Esophagus squamous epithelium (tissue), 5 donors: ENCODE measurements around the gene ROR2. TPM values are rescaled to one million over a fixed set of nuclear protein-coding genes. Genes with fewer than 3 reads are reported as not detected.
A peak's percentile ranks its signal among the peaks of the same experiment; 100 is the strongest.

Source experiments
- DNase-seq: peaks from one replicate; lab custom pipeline; 2025; lab: John Stamatoyannopoulos, UW
- H3K27ac ChIP-seq, 4 donors: fragments of 200-600 bp; sonication (generic); one replicate each; pipeline ENCODE4 v1.5.1; 2016 to 2019; ENCODE audit warnings: mild to moderate bottlenecking in 1 of 4
- H3K27me3 ChIP-seq, 4 donors: fragments of 200-600 bp; sonication (generic); 1 replicate in 3 of 4; 2 replicates in 1 of 4; pipeline versions ENCODE4 v1.5.1 to v1.6.0; 2017 to 2021; ENCODE audit warnings: antibody characterized with exemption in 1 of 4
- H3K36me3 ChIP-seq, 3 donors: fragments of 200-600 bp; sonication (generic); one replicate each; pipeline ENCODE4 v1.5.1; 2016 to 2019
- H3K4me1 ChIP-seq, 3 donors: fragments of 200-600 bp; sonication (generic); one replicate each; pipeline ENCODE4 v1.5.1; 2017 to 2019
- H3K4me3 ChIP-seq, 4 donors: fragments of 200-600 bp; sonication (generic); 1 replicate in 3 of 4; 2 replicates in 1 of 4; pipeline ENCODE4 v1.5.1; 2016 to 2019; ENCODE audit warnings: mild to moderate bottlenecking in 2 of 4, moderate library complexity in 1 of 4
- H3K9me3 ChIP-seq, 3 donors: fragments of 200-600 bp; sonication (generic); one replicate each; pipeline ENCODE4 v1.5.1; 2016 to 2019
- POLR2A ChIP-seq, 4 donors: fragments of 450-650 bp; IDR thresholded peaks; one replicate each; pipeline ENCODE4 v1.6.1; 2017; ENCODE audit warnings: antibody characterized with exemption in 4 of 4, mild to moderate bottlenecking in 4 of 4, moderate library complexity in 3 of 4
- WGBS, 2 donors: methylation state at CpG; one replicate each; pipeline ENCODE4 v1.1.5; 2018; 5-methylcytosine and 5-hydroxymethylcytosine counted together
- intact Hi-C: fragments of 100-400 bp; cut with DNase I; formaldehyde crosslinking; loops from one replicate; pipeline ENCODE4 v1.15.0; 2022
- total RNA-seq, 4 donors: library from RNA; depleted of rRNA; stranded (reverse); fragments of >200 nt; gene quantifications; one replicate each; pipeline ENCODE4 v1.1.0, GENCODE V29; 2016
- TF ChIP-seq, protein P1 (sequence below), 6 experiments: fragments of 450-650 bp in 4 of 6; fragments of 200-600 bp in 2 of 6; sonication (generic) in 2 of 6; IDR thresholded peaks; one replicate each; pipeline ENCODE4 v1.5.1; 2016 to 2019; ENCODE audit warnings: antibody characterized with exemption in 6 of 6, mild to moderate bottlenecking in 4 of 6, moderate library complexity in 4 of 6
- donor health status: DM: yes; HTN: yes; CAD: no.

Gene ROR2
- total RNA-seq, 4 donors from 2014 or later, result 0.68 to 12.6 (median 3.7) TPM

DNA sequence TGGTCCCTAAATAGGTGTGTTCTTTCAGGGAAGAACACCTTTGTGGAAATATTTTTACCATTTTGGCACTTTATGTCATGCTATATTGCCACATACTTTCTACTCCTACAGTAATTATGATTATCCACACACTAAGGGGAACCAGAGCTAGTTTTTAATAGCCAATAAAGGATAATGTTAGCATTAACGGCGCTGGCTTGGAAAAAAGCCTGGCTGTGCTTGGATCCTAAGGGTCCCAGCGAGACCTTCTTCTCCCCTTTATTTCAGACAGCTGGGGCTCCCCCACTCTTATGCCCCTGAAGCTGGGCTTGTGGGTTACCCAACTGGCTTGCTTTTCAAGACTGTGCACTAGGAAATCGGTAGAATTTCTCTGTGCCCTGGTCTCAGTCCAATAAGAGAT lies 367.8 kb downstream of the ROR2 start:
- H3K4me3 ChIP-seq, result no peak overlapping the region
- H3K4me1 ChIP-seq, result peaks cover 0 to 4% (median 0%) of the 10 kb centered on the region in 3 donors
- no peaks in the 10 kb centered on the region for H3K9me3 ChIP-seq
- H3K36me3 ChIP-seq, result no peaks in the 10 kb centered on the region
- H3K27ac ChIP-seq, result no peak overlapping the region
- intact Hi-C loops, result no loop called here
- DNase-seq, result no peak
- WGBS, 2 donors, result 92 to 94% methylated on average over 4 of the region's 4 CpGs
- TF ChIP-seq POLR2A (IDR thresholded peaks at IDR 0.05), result no peak
- TF ChIP-seq, protein P1, sequence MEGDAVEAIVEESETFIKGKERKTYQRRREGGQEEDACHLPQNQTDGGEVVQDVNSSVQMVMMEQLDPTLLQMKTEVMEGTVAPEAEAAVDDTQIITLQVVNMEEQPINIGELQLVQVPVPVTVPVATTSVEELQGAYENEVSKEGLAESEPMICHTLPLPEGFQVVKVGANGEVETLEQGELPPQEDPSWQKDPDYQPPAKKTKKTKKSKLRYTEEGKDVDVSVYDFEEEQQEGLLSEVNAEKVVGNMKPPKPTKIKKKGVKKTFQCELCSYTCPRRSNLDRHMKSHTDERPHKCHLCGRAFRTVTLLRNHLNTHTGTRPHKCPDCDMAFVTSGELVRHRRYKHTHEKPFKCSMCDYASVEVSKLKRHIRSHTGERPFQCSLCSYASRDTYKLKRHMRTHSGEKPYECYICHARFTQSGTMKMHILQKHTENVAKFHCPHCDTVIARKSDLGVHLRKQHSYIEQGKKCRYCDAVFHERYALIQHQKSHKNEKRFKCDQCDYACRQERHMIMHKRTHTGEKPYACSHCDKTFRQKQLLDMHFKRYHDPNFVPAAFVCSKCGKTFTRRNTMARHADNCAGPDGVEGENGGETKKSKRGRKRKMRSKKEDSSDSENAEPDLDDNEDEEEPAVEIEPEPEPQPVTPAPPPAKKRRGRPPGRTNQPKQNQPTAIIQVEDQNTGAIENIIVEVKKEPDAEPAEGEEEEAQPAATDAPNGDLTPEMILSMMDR (IDR thresholded peaks at IDR 0.05), result no peak
- peaks cover 0 to 86% (median 2%) of the 10 kb centered on the region in 4 donors for H3K27me3 ChIP-seq

DNA sequence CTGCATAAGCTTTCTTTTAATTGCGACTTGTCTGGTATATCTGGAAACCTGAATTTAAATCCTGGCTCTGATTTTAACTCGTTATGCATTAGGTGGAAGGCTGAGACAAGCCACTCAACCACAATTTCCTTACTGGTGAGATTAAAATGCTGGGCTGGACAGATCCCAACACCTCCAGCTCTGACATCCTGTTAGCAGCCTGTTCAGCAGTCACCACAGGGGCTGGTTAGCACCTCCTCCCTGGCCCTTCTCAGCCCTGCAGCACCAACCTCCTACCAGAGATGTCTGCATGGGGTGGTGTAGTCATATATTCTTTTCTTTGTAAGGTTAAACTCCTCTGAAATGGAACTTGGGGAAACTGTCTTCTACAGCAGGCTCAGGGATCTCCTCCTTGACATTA lies 369.9 kb downstream of the ROR2 start:
- Histone ChIP-seq H3K36me3 (no peaks in the 10 kb centered on the region), H3K4me3 (no peak overlapping the region), H3K4me1 (peaks cover 0 to 4% (median 0%) of the 10 kb centered on the region in 3 donors), H3K27me3 (peaks cover 0 to 97% (median 2%) of the 10 kb centered on the region in 4 donors), H3K9me3 (no peaks in the 10 kb centered on the region), H3K27ac (no peak overlapping the region)
- TF ChIP-seq, protein P1 (IDR thresholded peaks at IDR 0.05), result no peak
- no peak for TF ChIP-seq POLR2A (IDR thresholded peaks at IDR 0.05)
- intact Hi-C loops, result no loop called here
- DNase-seq, result no peak
- WGBS, 2 donors, result 27 to 35% methylated on average over 2 of the region's 2 CpGs

DNA sequence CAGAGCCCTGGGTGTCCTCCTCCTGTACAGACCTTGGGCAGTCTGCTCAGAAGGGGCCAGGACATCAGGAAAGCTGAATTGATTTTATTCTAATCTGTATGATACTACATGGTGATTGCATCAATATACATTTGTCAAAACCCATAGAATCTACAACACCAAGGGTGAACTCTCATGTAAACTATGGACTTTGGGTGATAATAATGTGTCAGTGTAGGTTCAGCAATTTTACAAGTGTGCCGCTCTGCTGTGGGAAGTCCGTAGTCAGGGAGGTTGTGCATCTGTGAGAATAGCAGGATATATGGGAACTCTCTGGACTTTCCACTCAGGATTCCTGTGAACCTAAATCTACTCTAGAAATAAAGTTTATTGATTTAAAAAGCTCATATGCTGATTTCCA lies 371.1 kb downstream of the ROR2 start:
- H3K27ac ChIP-seq, result no peak overlapping the region
- H3K4me3 ChIP-seq, result no peak overlapping the region
- DNase-seq, result no peak
- TF ChIP-seq, protein P1 (IDR thresholded peaks at IDR 0.05), result no peak
- TF ChIP-seq POLR2A (IDR thresholded peaks at IDR 0.05), result no peak
- 85 to 89% methylated on average over 2 of the region's 2 CpGs for WGBS, 2 donors
- H3K9me3 ChIP-seq, result no peaks in the 10 kb centered on the region
- no peaks in the 10 kb centered on the region for H3K36me3 ChIP-seq
- peaks cover 0 to 97% (median 2%) of the 10 kb centered on the region in 4 donors for H3K27me3 ChIP-seq
- H3K4me1 ChIP-seq, result peaks cover 0 to 4% (median 0%) of the 10 kb centered on the region in 3 donors
- intact Hi-C loops, result no loop called here

DNA sequence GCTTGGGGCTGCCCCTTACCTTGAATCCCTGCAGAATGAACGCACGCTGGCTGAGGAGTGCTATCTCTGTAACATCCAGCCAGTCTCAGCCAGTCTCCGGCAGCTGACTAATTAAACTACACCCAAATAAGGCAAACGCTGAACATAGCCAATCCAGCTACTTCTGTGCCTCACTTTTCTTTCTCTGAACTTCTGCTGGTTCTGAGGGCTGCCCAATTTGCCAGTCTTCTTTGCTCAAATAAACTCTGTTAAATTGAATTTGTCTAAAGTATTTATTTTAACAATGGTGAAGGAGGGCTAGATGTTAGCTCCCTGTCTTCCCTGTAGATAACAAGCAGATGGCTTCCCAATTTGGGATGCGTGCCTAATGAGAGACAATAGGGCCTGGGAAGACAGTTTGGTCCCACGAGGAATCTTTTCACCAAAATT lies 372.4 kb downstream of the ROR2 start:
- WGBS, 2 donors, result 36 to 51% methylated on average over 6 of the region's 6 CpGs
- Histone ChIP-seq H3K27ac (peak overlapping the region in 1 of 4 donors; percentile 9), H3K4me3 (no peak overlapping the region), H3K36me3 (no peaks in the 10 kb centered on the region), H3K9me3 (no peaks in the 10 kb centered on the region), H3K4me1 (peaks cover 0 to 7% (median 5%) of the 10 kb centered on the region in 3 donors), H3K27me3 (peaks cover 0 to 97% (median 2%) of the 10 kb centered on the region in 4 donors)
- TF ChIP-seq, protein P1 (IDR thresholded peaks at IDR 0.05), result no peak
- TF ChIP-seq POLR2A (IDR thresholded peaks at IDR 0.05), result no peak
- DNase-seq, result no peak
- intact Hi-C loops, result no loop called here

DNA sequence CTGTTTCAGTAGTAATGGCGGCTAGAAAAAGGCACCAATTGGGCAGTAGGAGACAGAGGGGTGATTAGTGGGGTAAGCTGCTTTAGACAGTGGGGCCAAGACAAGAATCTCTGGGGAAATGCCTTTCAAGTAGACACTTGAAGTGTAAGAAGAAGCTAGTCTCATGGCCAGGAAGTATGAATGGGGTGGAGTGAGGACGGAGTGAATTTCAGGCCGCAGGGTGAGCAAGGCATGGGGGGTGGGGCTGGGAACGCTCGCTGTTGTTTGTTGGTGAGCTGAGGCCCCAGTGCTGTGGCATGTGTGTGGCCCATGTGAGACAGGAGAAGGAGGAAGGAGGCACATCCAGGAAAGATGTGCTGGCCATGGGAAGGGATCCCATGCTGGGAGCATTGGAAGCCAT lies 377.2 kb downstream of the ROR2 start:
- TF ChIP-seq, protein P1 (IDR thresholded peaks at IDR 0.05), result no peak
- TF ChIP-seq POLR2A (IDR thresholded peaks at IDR 0.05), result no peak
- Histone ChIP-seq H3K27ac (no peak overlapping the region), H3K9me3 (peaks cover 0 to 17% (median 10%) of the 10 kb centered on the region in 3 donors), H3K27me3 (peaks cover 0 to 90% (median 4%) of the 10 kb centered on the region in 4 donors), H3K4me1 (peaks cover 0 to 21% (median 7%) of the 10 kb centered on the region in 3 donors), H3K4me3 (no peak overlapping the region), H3K36me3 (no peaks in the 10 kb centered on the region)
- WGBS, 2 donors, result 60 to 81% methylated on average over 5 of the region's 5 CpGs
- intact Hi-C loops, result no loop called here
- DNase-seq, result no peak
